OCI-LY7 (cell line): ENCODE data around the gene COL25A1. TPM values are rescaled to one million over a fixed set of nuclear protein-coding genes. Genes with fewer than 3 reads are reported as not detected.

Source experiments
- BruUV-seq: library from RNA; stranded (reverse); fragments of 400-500 nt; replicated peaks from 2 replicates; lab custom pipeline; 2021; lab: Mats Ljungman, UMichigan
- CTCF ChIA-PET: fragments of 300-600 bp; sonication (Branson Sonifier 250); formaldehyde crosslinking; loops from one replicate; lab custom pipeline; 2022; ENCODE audit warnings: antibody characterized with exemption; ENCODE audit not compliant: unreplicated experiment; lab: Charles Lee
- POLR2A ChIA-PET: fragments of 300-600 bp; sonication (Branson Sonifier 250); formaldehyde crosslinking; loops from one replicate; lab custom pipeline; 2022; ENCODE audit warnings: antibody characterized with exemption; lab: Charles Lee
- DNase-seq: peaks from one replicate; pipeline ENCODE4 v3.0.0-alpha.2; 2015; ENCODE audit warnings: low spot score
- H2AFZ ChIP-seq: fragments of 200-600 bp; sonication (generic), shearing (Covaris generic); 2 replicates; pipeline ENCODE4 v1.6.1; 2014; ENCODE audit warnings: mild to moderate bottlenecking, antibody characterized with exemption, low read length, moderate library complexity
- H3K27ac ChIP-seq: fragments of 200-600 bp; sonication (generic); 2 replicates; pipeline ENCODE4 v1.5.1; 2014; ENCODE audit warnings: mixed run types, low read depth, mild to moderate bottlenecking, moderate library complexity, low read length, inconsistent platforms; ENCODE audit not compliant: poor library complexity, severe bottlenecking
- H3K36me3 ChIP-seq: fragments of 200-600 bp; sonication (generic); 2 replicates; pipeline ENCODE4 v1.6.1; 2014; ENCODE audit warnings: mild to moderate bottlenecking, antibody characterized with exemption, low read length, moderate library complexity, mixed read lengths; ENCODE audit not compliant: insufficient read depth
- H3K4me1 ChIP-seq: fragments of 200-600 bp; sonication (generic); 2 replicates; pipeline ENCODE4 v1.5.1; 2014; ENCODE audit warnings: mild to moderate bottlenecking, low read length; ENCODE audit not compliant: insufficient read depth, poor library complexity, severe bottlenecking
- H3K4me2 ChIP-seq: fragments of 200-600 bp; sonication (generic); 2 replicates; pipeline ENCODE4 v1.6.1; 2014; ENCODE audit warnings: mild to moderate bottlenecking, low read length
- H3K4me3 ChIP-seq: fragments of 200-600 bp; sonication (generic); 2 replicates; pipeline ENCODE4 v1.5.1; 2014; ENCODE audit warnings: mild to moderate bottlenecking, low read depth, low read length; ENCODE audit not compliant: poor library complexity, severe bottlenecking
- H3K79me2 ChIP-seq: fragments of 200-600 bp; sonication (generic); 2 replicates; pipeline ENCODE4 v1.6.1; 2016; ENCODE audit warnings: low read depth, mild to moderate bottlenecking, low read length, moderate library complexity, mixed read lengths; ENCODE audit not compliant: insufficient read depth
- H3K9me2 ChIP-seq: fragments of 200-600 bp; sonication (generic); 2 replicates; pipeline ENCODE4 v1.6.1; 2016; ENCODE audit warnings: mild to moderate bottlenecking, low read length, mixed read lengths; ENCODE audit not compliant: insufficient read depth
- H3K9me3 ChIP-seq: fragments of 200-600 bp; sonication (generic); 2 replicates; pipeline ENCODE4 v1.6.1; 2014; ENCODE audit warnings: mild to moderate bottlenecking, mixed run types, low read length, mixed read lengths
- H4K20me1 ChIP-seq: fragments of 200-600 bp; sonication (generic); 2 replicates; pipeline ENCODE4 v1.6.1; 2014; ENCODE audit warnings: mild to moderate bottlenecking, antibody characterized with exemption, low read length, moderate library complexity, mixed read lengths; ENCODE audit not compliant: insufficient read depth
- CTCF ChIP-seq: fragments of 200-600 bp; sonication (generic); conservative IDR thresholded peaks from 2 replicates; pipeline ENCODE4 v1.5.1; 2014; ENCODE audit warnings: mild to moderate bottlenecking, antibody characterized with exemption, low read length, moderate library complexity, mixed read lengths
- EZH2phosphoT487 ChIP-seq: fragments of 200-600 bp; sonication (generic); IDR thresholded peaks from 2 replicates; pipeline ENCODE4 v1.6.1; 2018; ENCODE audit warnings: low read depth, borderline replicate concordance, mild to moderate bottlenecking, mixed run types, antibody characterized with exemption, low read length, moderate library complexity, mixed read lengths
- intact Hi-C: fragments of 100-400 bp; cut with micrococcal nuclease; formaldehyde crosslinking; loops from one replicate; pipeline ENCODE4 v1.10.0; 2022; ENCODE audit not compliant: unreplicated experiment
- total RNA-seq, 2 experiments: library from RNA; depleted of rRNA in 1 of 2; stranded (reverse); fragments of >200 nt in 1 of 2; shearing (Covaris generic) in 1 of 2; gene quantifications; 2 replicates each; pipeline ENCODE4 v1.2.3, GENCODE V29; 2014 to 2022

Gene COL25A1
- total RNA-seq, 2 experiments from 2014 or later: not detected

- Histone ChIP-seq H2AFZ (no peak overlapping the region), H3K79me2 (no peaks in the 10 kb centered on the region), H3K9me2 (no peaks in the 10 kb centered on the region), H3K4me3 (no peak overlapping the region), H3K27ac (no peak overlapping the region), H4K20me1 (no peaks in the 10 kb centered on the region), H3K4me1 (peaks cover 4% of the 10 kb centered on the region), H3K9me3 (no peaks in the 10 kb centered on the region), H3K36me3 (no peaks in the 10 kb centered on the region), H3K4me2 (no peak overlapping the region)
- DNase-seq: peak; percentile 9
- TF ChIP-seq EZH2phosphoT487: no peak
- TF ChIP-seq CTCF: no peak
- no TSS peak for BruUV-seq
- ChIA-PET POLR2A (interaction anchor here (0.6 to 1.3 kb wide), 3 partner anchors 15 to 598 kb away, joined by 3 to 4 read pairs (median 3); no protein-coding TSS in a partner anchor), CTCF (no interaction called here)
- intact Hi-C loops: no loop called here
These were observed 23.8 kb downstream of the COL25A1 start for GRCh38 chr4:109278594-109279031.

- H3K36me3 ChIP-seq: no peaks in the 10 kb centered on the region
- POLR2A ChIA-PET: interaction anchor here (0.6 to 1.7 kb wide), 2 partner anchors 8 to 433 kb away, joined by 3 to 5 read pairs; no protein-coding TSS in a partner anchor
- no peaks in the 10 kb centered on the region for H3K9me3 ChIP-seq
- H3K4me2 ChIP-seq: no peak overlapping the region
- H3K9me2 ChIP-seq: no peaks in the 10 kb centered on the region
- DNase-seq: no peak
- no peak for TF ChIP-seq EZH2phosphoT487
- TF ChIP-seq CTCF: no peak
- H3K4me1 ChIP-seq: peaks cover 4% of the 10 kb centered on the region
- H2AFZ ChIP-seq: no peak overlapping the region
- intact Hi-C loops: no loop called here
- CTCF ChIA-PET: no interaction called here
- no peaks in the 10 kb centered on the region for H3K79me2 ChIP-seq
- no peaks in the 10 kb centered on the region for H4K20me1 ChIP-seq
- H3K27ac ChIP-seq: no peak overlapping the region
- H3K4me3 ChIP-seq: no peak overlapping the region
- BruUV-seq: no TSS peak
These were observed 25.9 kb downstream of the COL25A1 start for GRCh38 chr4:109276482-109277095.
